ENCODE results near the gene CDKN1A. TPM values are rescaled to one million over a fixed set of nuclear protein-coding genes. Genes with fewer than 3 reads are reported as not detected.

The CDKN1A gene
- total RNA-seq, 4 donors from 2014 or later = 47.3 to 613 (median 93.3) TPM

GRCh38 chr6:36714511-36714910, 36.0 kb downstream of the CDKN1A start:
- TF ChIP-seq CTCF (IDR thresholded peaks at IDR 0.05) (no peak), POLR2A (IDR thresholded peaks at IDR 0.05; ENCODE audit: low read depth) (no peak)
- DNase-seq (ENCODE audit: extremely low spot score) = no peak
- 96% methylated on average over 4 of the region's 10 CpGs for WGBS

GRCh38 chr6:36715469-36715868, 37.0 kb downstream of the CDKN1A start:
- no peak for DNase-seq (ENCODE audit: extremely low spot score)
- 89% methylated on average over 6 of the region's 7 CpGs for WGBS
- TF ChIP-seq POLR2AphosphoS5 (IDR thresholded peaks at IDR 0.05) = no peak

More at GRCh38 chr6:36714511-36714910, 36.0 kb downstream of the CDKN1A start:
- H3K9me3 ChIP-seq = no peaks in the 10 kb centered on the region
- no peak overlapping the region for H3K27ac ChIP-seq (replicated peaks in 1 of 4)
- H3K4me3 ChIP-seq = no peak overlapping the region
- H3K4me1 ChIP-seq = no peaks in the 10 kb centered on the region
- H3K36me3 ChIP-seq = no peaks in the 10 kb centered on the region
- intact Hi-C loops (cut with DNase I) = no loop called here
- peaks cover 0 to 10% (median 0%) of the 10 kb centered on the region in 4 donors for H3K27me3 ChIP-seq

GRCh38 chr6:36716476-36717093, 38.1 kb downstream of the CDKN1A start:
- 90% methylated on average over 7 of the region's 8 CpGs for WGBS
- peaks cover 0 to 10% (median 0%) of the 10 kb centered on the region in 4 donors for H3K27me3 ChIP-seq
- no peak for DNase-seq (ENCODE audit: extremely low spot score)
- no peaks in the 10 kb centered on the region for H3K4me1 ChIP-seq
- no peaks in the 10 kb centered on the region for H3K36me3 ChIP-seq
- H3K4me3 ChIP-seq = no peak overlapping the region
- TF ChIP-seq CTCF (IDR thresholded peaks at IDR 0.05) (no peak), EP300 (IDR thresholded peaks at IDR 0.05) (no peak), POLR2A (IDR thresholded peaks at IDR 0.05; ENCODE audit: low read depth) (no peak), POLR2AphosphoS5 (IDR thresholded peaks at IDR 0.05) (no peak)
- no peak overlapping the region for H3K27ac ChIP-seq (replicated peaks in 1 of 4)
- H3K9me3 ChIP-seq = no peaks in the 10 kb centered on the region
- intact Hi-C loops (cut with DNase I) = no loop called here

More at GRCh38 chr6:36715469-36715868, 37.0 kb downstream of the CDKN1A start:
- Histone ChIP-seq H3K27me3 (peaks cover 0 to 10% (median 0%) of the 10 kb centered on the region in 4 donors), H3K27ac (replicated peaks in 1 of 4) (no peak overlapping the region), H3K4me1 (no peaks in the 10 kb centered on the region), H3K36me3 (no peaks in the 10 kb centered on the region), H3K9me3 (no peaks in the 10 kb centered on the region), H3K4me3 (no peak overlapping the region)
- intact Hi-C loops (cut with DNase I) = no loop called here

- H3K27me3 ChIP-seq = peaks cover 0 to 10% (median 0%) of the 10 kb centered on the region in 4 donors
- intact Hi-C loops (cut with DNase I) = no loop called here
- no peak overlapping the region for H3K4me3 ChIP-seq
- no peaks in the 10 kb centered on the region for H3K9me3 ChIP-seq
- H3K36me3 ChIP-seq = no peaks in the 10 kb centered on the region
- no peak overlapping the region for H3K27ac ChIP-seq (replicated peaks in 1 of 4)
- H3K4me1 ChIP-seq = no peaks in the 10 kb centered on the region
- no peak for TF ChIP-seq POLR2A (IDR thresholded peaks at IDR 0.05; ENCODE audit: low read depth)
- TF ChIP-seq POLR2AphosphoS5 (IDR thresholded peaks at IDR 0.05) = no peak
- no peak for TF ChIP-seq CTCF (IDR thresholded peaks at IDR 0.05)
- 83% methylated on average over 11 of the region's 13 CpGs for WGBS
- DNase-seq (ENCODE audit: extremely low spot score) = no peak
Measured at GRCh38 chr6:36717231-36717825, 38.8 kb downstream of the CDKN1A start.

GRCh38 chr6:36717871-36718540, 39.5 kb downstream of the CDKN1A start:
- intact Hi-C loops (cut with DNase I) = no loop called here
- Histone ChIP-seq H3K4me1 (no peaks in the 10 kb centered on the region), H3K27me3 (peaks cover 0 to 10% (median 0%) of the 10 kb centered on the region in 4 donors), H3K4me3 (no peak overlapping the region), H3K36me3 (no peaks in the 10 kb centered on the region), H3K9me3 (no peaks in the 10 kb centered on the region), H3K27ac (replicated peaks in 1 of 4) (no peak overlapping the region)
- DNase-seq (ENCODE audit: extremely low spot score) = no peak
- WGBS = 77% methylated on average over 11 of the region's 12 CpGs
- TF ChIP-seq CTCF (IDR thresholded peaks at IDR 0.05) (no peak), POLR2A (IDR thresholded peaks at IDR 0.05; ENCODE audit: low read depth) (no peak), EP300 (IDR thresholded peaks at IDR 0.05) (no peak), POLR2AphosphoS5 (IDR thresholded peaks at IDR 0.05) (no peak)
